GM19023 (cell line): Measurements from ENCODE around the gene HIF1AN.
"Not testable (repeated sequence)": the region's sequence is repeated elsewhere in the genome, so short reads cannot be mapped to it uniquely, and the experiment has no call there.

ENCODE experiments used
- ATAC-seq: cut with Tn5 transposase; IDR thresholded peaks from one replicate; pipeline ENCODE4 v1.9.1; 2021; ENCODE audit warnings: mild to moderate bottlenecking, moderate library complexity; ENCODE audit not compliant: unreplicated experiment

The HIF1AN gene

DNA sequence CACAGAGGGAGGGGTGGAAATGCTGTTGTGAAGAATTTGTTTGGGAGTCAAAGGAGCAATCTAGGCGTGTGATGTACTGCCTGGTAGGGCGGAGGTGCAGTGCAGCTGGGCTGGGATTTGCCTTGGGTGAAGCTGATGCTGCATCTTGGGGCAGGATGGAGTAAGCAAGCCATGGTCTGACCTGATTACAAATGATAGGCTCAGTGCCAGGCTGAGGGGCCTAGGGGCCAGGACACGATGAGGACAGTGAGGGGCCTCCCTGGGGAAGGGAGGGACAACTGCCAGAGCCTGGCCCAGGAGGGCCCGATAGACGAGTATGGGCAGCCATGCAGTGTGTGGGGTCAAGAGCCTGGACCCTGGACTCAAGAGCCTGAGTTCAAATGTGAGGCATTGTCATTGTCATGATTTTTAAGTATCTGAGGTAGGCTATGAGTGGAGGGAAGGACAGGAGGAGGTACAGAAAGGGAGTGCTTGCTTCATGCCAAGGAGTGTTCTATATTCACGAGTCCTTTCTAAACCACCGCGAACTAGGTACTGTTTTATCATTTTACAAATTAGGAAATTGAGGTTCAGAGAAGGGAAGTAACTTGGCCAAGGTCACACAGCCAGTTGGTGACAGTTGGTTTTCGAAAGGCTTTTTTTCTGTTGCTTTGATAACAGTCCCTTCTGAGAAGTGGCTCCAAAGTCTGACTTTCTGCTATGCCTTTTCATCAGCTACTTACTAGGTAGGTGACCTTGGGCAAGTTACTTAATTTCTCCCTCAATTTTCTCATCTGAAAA, 29.7 kb downstream of the HIF1AN start:
- no peak for ATAC-seq

DNA sequence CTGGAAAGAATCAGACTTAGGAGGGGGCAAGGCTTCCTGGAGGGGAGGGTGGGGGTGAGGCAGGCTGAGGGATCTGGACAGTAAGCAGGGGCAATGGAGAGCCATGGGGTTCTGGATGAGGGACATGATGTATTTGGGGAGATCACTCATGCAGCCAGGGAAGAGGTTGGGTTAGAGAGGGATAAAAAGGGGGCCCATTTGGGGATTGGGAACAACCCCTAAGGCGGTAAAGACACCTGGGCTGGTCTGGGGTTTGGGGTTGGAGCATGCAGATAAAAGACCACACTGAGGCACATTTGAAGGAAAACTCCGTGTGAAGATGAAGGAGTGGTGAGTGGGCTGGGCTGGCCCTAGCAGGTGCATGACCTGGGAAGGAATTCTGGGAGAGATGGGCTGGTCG, 30.8 kb downstream of the HIF1AN start:
- no peak for ATAC-seq

DNA sequence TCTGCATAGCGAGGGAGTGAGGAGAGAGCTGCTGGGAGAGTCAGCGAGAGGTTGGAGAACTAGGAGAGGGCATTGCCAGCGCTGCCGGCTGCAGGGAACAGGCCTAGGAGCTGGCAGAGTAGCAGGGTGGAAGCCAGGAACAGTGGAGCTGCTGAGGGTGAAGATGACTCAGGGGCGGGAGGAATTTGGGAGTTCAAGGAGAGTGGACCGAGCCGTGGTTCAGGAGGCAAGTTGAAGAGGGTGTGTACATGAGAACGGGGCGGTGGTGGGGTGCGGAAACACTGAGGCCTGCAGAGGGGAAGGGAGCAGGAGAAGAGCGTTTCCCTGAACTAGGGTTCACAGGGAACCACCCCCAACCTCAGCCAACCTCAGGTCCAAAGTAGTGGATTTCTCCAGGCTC, 31.5 kb downstream of the HIF1AN start:
- no peak for ATAC-seq

DNA sequence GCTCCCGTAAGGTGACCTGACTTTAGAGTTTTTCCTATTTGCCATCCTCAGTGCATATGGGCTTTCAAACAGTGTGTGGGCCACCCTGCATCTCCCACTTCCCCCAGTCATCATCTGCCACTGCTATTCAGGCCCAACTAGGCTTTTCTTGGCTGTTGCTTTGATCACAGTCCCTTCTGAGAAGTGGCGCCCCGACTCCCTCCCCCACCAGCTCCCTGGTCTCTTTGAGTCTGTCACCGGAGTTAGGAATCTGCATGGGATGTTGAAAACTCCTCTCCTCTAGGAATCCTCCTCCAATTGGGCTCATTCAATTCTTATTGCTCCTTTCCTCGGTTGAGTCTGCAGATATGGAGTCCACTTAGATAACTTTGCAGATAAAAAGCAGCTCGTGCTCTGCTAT, 32.1 kb downstream of the HIF1AN start:
- ATAC-seq, result no peak

DNA sequence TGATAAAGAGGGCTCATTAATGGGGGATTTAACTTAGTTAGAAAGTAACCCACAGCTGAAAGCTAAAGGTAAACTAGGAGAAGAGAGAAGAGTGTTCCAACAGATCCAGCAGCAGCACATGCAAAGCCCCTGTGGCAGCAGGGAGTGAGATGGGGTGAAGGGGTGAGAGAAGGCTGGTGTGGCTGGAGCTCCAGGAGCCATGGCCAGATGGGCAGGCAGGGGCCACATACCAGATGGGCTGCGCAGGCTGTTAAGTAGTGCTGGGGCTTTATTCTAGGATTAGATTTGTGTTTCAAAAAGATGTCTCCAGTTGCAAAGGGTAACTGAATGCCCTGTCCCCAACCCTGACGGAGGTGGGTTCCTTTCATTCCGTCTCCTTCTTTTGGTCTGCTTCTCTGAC, 33.2 kb downstream of the HIF1AN start:
- ATAC-seq, result no peak

DNA sequence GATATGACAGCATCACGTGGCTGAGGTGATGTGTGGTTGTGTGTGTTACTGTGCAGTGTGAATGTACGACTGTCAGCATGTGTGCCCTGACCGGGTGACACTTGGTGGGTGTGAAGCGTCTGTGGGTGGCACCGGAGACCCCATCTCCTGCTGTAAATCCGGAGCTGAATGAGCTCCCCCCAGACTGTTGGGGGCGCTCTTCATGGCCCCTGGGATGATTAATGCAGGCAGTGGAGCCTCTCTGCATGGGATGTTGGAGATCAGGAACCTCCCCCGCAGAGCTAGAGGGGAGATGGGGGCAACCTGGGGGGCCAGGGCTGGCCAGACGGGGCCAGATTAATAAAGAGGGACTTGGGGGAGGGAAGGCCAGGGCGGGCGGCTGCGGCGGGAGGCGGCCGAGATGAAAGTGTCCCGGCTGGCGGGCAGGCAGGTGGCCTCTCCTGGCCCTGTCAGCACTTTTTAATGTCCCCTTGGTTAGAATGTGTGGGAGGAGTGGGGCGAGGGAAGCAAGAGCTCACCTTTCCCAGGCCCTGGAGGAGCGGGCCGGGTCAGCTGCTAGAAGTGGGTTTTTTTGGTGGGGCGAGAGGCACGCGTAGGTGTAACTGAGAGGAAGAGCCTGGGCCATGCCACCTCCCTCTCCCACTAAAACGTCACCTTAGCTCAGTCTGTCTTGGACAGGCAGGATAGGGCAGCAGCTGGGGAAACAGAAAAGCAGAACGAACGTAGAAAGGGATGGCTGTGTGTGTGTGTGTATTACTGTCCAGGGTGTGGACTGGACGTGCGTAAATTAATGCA, 34.1 kb downstream of the HIF1AN start:
- ATAC-seq, result no peak

DNA sequence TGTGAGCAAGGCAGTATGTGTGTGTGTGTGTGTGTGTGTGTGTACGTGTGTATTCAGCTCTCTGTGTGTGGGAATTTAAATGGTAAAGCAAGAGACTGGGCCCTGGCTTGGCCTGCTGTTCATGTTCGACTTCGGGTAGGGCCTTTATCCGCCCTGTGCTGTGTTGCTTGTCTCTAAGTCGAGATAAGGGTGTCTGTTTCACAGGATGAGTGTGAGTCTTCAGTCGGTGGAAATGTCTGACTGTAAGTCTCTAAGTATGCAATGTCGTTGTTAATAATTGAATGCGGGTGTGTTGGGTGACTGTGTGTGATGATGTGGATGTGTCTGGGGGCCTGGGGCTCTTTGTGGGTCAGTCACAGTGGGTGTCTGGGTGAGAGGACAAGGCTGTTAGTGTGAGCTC, 34.8 kb downstream of the HIF1AN start:
- no peak for ATAC-seq

DNA sequence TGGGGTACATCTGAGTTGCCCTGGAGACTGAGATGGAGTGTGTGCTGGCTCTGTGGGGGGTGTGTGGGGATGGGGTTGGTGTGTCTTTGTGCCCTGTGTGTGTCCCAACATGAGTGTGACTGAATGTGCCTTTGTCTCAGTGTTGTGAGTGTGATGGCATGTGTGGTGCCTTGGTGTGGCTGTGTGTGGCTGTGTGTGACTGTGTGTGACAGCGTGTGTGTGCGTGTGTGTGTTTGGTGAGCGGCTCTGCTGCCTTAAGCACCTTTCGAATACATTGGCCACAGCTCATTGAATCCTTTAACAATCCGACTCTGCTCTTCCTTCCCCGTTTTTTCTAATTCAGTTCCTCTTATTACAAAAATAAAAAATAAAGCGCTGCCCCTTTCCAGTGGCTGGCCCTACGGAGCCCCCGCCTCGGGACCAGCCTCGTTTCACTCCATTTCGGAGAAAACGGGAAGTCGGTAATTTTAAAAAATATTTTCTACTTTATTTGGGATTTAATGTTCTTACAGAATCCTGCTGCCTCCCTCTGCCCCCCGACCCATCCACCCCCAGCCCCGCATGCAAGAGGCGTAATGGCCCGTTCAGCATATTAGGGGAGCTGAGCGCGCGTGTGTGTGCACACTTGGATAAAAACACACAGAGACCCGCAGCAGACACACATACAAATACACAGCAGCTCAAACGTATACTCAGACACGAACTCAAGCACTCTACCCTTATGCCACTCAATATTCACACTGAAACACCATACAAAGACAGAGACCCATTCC, 35.5 kb downstream of the HIF1AN start:
- ATAC-seq, result no peak

DNA sequence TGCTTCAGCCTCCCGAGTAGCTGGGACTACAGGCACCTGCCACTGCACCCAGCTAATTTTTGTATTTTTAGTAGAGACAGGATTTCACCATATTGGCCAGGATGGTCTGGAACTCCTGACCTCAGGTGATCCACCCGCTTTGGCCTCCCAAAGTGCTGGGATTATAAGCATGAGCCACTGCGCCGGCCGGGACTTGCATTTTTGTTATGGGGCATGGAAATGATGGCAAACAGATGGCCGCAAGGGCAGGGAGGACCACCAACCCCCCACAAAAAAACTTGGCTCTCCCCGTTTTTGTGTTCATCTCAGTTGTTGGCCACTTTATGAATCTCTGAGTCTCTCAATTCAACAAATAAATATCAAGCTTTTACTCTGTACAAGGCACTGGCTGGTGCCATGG, 39.4 kb downstream of the HIF1AN start:
- not testable (repeated sequence) for ATAC-seq

DNA sequence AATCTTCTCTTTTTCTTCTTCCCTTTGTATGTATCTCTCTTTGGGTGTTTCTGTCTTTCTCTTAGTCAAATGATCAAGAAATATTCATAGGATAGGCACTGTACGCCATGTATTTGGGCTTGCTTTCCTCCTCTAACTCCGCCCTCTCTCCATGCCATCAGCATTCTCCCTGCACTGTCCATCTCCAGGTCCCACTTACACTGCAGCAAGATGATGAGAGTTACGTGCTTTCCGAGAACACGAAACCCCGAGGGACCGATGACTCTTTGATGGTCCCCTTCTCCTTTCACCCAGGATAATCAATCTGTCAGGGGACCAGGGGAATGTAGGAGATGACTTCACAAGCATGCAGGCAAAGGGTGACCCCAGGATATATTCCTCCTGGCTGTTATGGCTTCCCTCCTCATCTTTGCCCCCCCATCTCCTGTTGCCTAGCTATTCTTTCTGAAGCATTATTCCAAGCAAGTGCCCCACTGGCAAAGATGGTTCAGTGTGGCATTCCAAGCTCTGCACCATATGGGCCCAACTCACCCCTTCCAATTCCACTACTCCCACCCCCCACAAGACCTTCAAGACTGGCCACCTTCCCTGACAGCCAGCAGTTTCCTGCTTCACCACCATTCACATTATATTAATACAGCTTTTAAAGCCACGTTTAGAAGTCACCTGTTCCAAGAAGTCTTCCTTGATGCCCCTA, 40.0 kb downstream of the HIF1AN start:
- no peak for ATAC-seq

DNA sequence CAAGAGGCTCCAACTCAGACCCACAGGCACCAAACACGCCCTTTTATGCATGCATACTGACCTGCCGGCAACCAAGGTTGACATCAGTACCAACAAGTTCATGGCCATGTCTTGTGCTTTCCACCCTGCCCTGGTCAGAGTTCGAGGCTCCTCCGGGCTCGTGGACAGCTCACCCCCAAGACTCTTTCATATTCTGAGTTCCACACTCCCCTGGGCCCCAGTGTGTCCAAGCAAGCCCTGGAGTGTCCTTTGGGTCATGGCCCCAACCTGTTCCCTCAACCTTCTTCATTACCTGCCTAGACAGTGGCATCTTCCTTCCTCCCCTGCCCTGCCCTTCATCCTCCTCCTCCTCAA, 40.5 kb downstream of the HIF1AN start:
- ATAC-seq, result no peak

DNA sequence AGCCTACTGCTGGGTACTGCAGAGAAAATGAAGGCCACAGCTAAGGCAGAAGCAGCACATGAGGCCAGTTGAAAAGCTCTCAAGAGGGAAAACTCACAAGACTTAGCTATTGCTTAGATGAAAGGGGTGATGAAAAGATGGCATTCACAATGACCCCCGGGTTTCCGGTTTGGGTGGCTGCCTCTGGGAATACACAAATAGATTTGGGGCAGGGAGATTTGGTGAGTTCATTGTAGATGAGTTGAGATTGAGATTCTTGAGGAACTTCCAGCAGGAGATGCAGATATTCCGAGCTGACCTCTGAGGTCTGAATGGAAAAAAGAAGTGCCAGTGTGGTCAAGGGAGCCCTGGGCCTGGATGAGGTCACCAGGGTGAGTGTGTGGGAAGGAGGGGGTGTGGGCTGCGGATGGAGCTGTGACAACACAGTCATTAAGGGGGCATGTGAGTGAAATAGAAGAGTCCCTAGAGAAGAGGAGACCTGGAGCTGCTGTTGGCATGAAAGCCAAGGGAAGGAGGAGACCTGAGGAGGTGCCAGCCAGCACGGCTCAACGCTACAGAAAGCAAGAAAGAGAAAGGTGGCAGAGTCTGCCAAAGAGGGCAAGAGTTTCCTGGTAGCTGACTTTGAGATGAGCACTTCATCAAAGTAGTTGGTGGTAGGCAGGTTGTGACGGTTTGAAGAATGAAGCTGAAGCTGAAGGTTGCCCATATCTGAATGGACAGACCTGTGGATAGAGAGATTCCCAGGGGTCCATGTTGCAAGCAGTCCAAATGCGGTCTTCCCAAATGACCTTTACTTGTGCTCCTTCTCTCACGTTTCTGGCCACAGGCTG, 43.7 kb downstream of the HIF1AN start:
- ATAC-seq, result no peak

DNA sequence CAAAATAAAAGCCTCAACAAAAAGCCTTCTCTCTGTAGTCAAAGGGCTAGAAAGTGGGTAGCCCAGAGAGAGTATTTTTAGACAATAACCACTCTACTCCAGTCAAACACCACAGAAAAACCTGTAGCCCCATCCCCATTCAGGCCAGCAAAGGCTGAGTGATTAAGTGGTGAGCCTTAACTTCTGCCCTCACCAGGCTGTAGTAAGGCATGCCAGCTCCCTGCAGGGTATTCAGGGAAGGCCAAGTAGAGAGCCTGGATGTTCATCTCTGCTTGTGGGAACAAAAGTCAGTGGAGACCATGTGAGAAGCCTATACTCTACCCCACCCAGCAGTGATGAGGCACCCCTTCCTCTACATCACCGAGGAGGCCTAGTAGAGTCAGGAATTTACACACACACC, 51.2 kb downstream of the HIF1AN start:
- no peak for ATAC-seq

DNA sequence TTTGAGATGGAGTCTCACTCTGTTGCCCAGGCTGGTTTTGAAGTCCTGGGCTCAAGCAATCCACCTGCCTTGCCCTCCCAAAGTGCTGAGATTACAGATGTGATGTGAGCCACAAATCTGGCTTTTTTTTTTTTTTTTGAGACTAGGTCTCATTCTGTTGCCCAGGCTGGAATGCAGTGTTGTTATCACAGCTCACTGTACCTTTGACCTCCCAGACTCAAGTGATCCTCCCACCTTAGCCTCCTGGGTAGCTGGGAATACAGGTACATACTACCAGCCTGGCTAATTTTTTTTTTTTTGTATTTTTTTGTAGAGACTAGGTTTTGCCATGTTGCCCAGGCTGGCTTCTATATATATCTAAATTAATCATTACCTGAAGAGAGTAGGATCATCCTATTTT, 62.4 kb downstream of the HIF1AN start:
- no peak for ATAC-seq

DNA sequence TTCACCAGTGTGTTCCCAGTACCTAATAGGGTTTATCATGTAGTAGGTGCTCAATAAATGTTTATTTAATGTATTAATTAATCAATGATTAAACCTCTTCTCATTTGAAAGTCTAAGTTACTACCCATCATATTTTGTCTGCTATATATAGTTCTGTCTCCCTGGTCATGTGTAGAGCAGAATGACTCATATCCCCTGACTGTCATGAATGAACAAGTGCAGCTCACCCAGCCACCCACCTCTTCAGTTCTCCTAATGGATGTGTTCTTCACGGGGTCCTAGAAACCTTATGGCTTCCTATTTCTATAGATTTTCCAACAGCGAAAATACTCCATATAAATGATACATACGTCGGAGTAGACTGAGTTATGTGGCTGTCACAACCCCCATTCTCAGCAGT, 64.5 kb downstream of the HIF1AN start:
- ATAC-seq, result no peak

DNA sequence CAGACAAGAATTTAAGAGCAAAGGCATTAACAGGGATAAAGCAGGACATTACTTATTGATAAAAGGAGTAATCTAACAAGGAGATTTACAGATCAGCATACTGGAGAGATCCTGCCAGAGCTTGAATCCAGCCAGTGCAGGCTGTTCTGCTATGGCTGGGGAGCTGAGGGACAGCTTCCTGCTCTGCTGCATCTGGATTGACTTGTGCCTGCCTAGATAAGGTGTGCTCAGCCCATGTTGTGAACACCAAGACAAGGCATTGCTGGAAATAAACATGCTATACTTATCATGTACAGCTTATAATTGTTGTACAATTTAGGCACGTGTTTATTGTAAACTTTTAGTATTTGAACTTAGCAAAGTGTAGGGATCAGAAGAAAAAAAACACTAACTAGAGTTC, 71.7 kb downstream of the HIF1AN start:
- ATAC-seq, result no peak
